ENCODE data around the gene UGT2B11.

- TF ChIP-seq CTCF (IDR thresholded peaks at IDR 0.05; ENCODE audit: poor library complexity, severe bottlenecking) (no peak), EP300 (conservative IDR thresholded peaks at IDR 0.05; ENCODE audit: poor library complexity, severe bottlenecking) (no peak), MXI1 (conservative IDR thresholded peaks at IDR 0.05; ENCODE audit: poor library complexity, severe bottlenecking) (no peak)
Measured at GRCh38 chr4:69154021-69154420, 60.5 kb downstream of the UGT2B11 start.
